HK-2 (cell line): Measurements from ENCODE around the gene FAM193A.
"Not testable (repeated sequence)": the region's sequence is repeated elsewhere in the genome, so short reads cannot be mapped to it uniquely, and the experiment has no call there.

Experiments used
- DNase-seq: peaks from one replicate; pipeline ENCODE4 v3.0.0-alpha.2; 2018; ENCODE audit not compliant: unreplicated experiment

The FAM193A gene

GRCh38 chr4:2728806-2729532 is 192.5 kb downstream of the FAM193A start:
- DNase-seq, result no peak

- no peak for DNase-seq
Measured at GRCh38 chr4:2729533-2729875, 193.1 kb downstream of the FAM193A start.

DNA sequence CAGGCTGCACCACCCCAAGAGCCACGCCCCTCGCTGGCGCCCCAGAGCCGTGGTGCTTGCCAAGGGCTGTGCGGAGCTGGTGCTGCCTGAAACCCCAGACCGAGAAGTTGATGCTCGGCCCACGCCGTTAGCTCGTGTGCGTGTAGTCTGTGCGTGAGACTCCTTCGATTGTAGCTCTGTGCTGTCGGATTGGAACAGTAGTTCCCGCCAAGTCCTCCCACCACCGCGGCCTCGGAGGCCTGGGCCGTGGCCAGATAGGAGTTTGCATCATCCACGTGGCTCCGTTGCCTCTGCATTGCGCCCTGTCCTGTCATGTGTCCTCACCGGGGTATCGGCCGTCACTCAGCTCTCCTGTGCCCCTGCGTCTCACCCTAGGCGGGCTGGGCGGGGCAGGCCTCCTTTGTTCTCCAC is 195.5 kb downstream of the FAM193A start:
- no peak for DNase-seq

DNA sequence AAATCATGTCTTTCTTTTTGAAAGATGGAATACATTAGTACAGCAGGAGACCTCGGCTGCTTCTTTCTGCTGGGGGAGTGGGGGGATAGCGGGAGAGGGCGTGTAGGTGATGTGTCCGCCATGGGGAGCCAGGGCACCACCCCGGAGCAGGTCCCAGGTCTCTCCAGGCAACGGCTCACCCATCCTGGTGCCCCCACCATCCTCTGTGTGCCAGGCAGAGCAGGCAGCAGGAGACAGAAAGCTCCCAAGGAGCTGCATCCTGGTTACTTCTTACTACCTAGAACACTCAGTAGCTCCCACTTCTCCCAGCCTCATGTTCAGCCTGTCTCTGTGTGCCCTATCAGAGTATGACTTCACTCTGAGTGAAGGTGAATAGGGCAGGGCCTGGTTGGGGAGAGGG is 196.1 kb downstream of the FAM193A start:
- no peak for DNase-seq

DNA sequence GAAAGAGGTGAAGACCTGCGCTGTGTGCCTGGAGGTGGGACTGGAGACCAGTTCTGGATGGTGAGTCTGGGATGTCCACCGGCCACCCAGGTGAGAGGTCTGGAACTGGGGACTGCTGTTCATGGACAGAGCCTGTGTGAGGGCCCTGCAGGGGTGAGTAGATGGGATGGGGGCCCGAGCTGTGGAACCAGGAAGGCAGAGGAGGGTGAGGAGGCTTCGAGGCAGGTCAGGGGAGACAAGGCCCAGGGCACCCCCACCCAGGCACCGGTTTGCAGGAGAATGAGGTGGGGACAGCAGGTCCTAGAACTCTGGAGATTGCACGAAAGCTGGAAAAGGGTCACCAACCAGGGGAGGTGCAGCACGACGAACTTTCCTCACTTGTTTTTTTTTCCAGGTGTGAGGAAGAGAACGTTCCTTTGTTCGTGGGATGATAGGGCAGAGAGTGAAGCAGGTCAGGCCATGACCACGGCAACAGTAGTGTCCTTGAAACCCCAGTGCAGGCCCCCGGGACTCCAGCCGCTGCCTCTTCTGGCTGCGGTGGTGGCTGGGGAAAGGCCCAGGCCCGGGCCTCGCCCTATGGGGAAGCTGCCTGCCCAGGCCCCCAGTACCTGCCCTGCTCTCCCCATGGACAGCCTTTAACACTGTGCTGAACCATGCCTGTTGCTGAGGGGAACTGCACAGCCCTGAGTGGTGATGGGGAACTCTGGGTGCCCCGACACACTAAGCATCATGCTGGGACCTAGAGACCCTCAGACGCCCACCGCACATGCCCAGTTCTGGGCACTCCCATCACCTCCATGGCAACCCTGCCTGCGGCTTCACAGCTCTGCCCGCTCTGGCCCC is 196.8 kb downstream of the FAM193A start:
- no peak for DNase-seq

- no peak for DNase-seq
Measured at GRCh38 chr4:2733844-2734574, 197.6 kb downstream of the FAM193A start.

GRCh38 chr4:2734612-2735011 is 198.2 kb downstream of the FAM193A start:
- no peak for DNase-seq

DNA sequence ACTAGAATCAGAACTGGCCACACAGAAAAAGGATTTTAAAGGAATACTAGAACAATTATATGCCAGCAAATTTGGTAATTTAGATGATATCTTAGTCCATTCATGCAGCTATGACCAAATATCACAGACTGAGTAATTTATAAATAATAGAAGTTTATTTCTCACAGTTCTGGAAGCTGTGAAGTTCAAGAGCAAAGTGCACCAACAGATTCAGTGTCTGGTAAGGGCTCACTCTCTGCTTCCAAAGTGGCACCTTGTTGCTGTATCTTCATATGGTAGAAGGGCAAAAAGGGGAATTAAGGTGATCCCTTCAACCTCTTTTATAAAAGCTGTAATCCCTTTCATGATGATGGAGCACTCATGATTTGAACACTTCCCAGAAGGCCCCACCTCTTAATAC is 199.4 kb downstream of the FAM193A start:
- no peak for DNase-seq

DNA sequence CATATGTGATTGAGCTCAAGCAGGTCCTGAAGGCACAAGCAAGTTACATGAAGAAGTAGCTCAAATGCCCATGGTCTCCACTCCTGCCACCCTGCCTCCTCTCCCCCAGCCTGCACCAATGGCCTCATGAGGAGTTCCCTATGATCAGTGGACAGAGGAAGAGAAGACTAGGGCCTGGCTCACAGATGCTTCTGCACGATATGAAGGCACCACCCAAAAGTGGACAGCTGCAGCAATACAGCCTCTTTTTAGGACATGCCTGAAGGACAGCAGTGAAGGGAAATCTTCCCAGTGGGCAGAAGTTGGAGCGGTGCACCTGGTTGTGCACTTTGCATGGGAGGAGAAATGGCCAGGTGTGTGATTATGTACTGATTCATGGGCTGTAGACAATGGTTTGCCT is 201.8 kb downstream of the FAM193A start:
- DNase-seq, result not testable (repeated sequence)

GRCh38 chr4:2741626-2742025 is 205.2 kb downstream of the FAM193A start:
- no peak for DNase-seq

GRCh38 chr4:2742081-2742822 is 205.8 kb downstream of the FAM193A start:
- DNase-seq, result no peak

DNA sequence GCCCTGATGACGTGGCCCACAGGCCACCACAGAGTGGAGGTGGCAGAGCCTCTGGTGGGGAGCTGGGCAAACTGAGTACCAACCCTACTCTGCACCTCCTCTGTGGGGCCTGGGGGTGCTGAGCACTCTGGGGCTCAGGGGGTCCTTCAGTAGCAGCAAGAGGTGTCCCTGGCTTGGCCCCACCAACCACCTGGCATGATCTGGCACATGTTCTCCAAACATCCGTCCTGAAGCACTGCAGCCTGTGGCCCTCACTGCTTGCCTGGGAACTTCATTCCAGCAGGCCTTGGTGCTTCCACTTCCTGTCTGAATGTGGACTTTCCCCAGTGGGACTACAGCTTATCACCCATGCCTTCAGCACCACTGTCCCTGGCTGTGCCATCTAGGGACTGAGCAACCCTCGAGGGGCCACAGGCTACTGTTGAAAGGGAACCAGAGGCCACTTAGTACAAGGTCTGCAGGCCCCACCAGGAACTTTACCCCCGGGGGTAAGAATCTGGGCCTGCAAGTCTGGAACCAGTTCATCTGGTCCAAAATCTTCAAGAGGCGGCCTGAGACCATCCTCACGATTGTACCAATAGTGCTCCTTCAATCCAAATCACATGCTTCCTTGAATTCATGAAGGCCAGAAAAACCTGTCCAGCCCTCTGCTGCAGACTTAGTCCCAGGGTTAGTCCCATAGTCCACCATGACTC is 206.5 kb downstream of the FAM193A start:
- DNase-seq, result no peak

DNA sequence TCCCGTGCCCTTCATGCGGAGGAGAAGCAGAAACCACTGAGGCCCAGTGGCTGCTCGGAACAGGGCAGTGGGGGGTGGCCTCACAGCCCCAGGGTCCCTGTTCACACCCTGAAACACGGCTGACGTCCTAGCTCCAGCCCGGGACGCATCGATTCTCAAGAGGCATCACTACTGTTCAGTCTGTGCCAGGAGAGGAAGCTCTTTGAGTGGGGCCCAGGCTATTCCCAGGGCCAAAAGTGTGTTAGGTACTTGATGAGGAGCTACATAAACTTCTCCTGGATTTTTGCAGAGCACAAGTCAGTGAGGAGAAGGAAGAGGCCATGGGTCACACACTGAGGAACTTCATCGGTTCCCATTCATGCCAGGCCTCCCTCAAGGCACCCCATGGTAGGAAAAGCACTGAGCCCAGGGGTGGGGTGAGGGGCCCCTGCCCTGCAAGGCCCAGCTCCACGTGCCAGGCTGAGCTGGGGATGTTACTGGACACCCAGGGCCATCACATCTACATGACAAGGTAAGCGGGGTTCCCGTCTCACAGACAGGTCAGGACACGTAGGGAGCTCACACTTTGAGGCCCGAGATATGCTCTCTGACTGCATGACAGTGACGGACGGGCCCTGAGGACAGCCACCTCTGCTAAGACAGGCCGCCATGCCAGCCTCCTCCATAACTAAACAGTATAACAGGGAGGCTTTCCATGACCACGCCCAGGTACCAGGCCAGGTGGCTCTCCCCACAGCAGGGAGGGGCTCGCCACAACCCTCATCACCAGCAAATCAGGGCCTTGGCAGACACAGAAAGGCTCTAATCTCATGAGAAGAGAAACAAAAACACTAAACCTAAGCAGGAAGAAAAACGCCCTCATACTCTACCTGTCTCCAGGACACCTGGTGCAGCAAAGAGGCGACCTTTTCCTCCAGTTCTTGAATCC is 207.3 kb downstream of the FAM193A start:
- no peak for DNase-seq

DNA sequence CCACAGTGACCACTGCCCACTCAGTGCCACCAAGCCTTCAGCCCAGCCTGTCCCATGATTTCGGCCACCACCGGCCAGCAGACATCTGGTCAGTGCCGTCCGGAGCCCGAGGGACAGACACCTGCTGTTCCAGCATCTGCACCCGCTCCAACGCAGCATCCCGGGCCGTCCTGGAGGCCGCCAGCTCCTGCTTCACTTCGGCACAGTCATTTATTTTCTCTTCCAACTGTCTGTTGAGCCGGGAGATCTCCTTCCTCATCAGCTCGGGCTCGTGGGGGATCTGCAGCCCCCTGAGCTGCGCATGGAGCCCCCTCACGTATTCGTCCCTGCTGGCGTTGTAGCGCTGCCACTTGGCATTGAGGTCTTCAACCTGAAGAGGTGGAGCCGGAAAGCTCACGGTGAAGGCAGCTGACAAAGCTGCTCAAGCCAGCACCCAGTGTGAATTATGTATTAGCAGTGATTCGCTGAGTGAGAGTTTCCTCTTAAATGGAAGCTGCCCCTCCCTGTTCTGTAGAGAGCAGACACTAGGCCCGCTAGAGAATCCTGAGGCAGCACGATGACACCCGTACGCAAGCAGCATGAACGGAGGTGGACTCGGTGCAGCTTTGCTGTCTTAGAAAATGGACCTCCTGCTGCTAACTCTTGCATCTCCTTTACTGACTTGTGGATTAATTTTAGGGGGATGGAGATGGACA is 208.3 kb downstream of the FAM193A start:
- DNase-seq, result no peak

DNA sequence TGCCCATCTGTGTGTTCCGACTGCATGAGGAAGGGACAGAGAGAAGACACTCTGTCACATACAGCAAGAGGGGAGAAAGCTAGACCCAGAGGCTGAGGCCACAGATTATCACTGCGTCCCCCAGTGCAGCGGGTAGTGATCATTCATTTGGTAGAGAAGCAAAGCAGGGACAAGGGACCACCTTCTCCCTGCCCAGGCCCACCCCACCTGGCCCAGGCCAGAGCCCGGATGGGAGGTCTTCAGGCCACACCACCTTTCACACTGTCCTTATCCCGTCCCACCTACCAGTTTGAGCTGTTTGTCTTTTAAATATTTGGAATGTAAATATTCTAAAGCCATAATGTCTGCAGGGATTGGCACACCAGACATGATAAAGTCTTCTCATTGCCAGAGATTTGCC is 209.1 kb downstream of the FAM193A start:
- no peak for DNase-seq

DNA sequence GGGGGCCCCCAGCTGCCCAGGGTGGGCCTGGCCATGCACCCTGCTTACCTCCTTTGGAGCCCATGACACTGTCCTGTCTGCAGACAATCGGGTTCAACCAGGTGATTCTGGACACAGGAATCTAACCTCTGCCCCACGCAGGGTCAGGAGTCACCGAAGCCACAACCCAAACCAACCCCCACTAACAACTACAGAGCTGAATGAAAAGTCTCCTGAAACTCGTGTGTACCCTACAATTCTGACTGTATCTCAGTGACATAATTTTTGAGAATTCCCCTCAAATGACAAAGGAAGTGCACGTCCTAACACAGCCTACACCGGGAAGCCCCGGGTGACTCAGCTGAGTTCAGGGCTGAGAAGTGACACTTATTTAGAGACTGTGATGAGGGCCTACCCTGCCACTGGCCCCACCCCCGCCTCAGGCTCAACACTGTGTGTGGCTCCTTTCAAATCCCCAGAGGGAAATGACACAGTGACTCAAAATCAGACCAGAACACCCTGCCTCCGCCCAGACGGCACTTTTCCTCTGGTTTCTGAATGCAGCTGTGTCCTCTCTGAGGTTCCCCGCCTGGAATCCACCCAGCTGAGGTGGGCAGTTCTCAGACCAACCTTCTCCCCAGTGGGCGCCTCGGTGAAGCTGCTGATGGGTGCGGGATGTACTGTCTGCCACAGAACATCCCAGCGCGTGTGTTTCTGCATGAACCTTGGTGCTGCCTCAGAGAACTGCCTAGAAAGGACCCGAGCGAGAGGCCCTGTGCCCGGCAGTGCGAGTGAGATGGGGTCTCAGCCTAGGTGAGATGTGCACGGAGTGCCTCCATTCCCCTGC is 209.7 kb downstream of the FAM193A start:
- peak; percentile 87 for DNase-seq

DNA sequence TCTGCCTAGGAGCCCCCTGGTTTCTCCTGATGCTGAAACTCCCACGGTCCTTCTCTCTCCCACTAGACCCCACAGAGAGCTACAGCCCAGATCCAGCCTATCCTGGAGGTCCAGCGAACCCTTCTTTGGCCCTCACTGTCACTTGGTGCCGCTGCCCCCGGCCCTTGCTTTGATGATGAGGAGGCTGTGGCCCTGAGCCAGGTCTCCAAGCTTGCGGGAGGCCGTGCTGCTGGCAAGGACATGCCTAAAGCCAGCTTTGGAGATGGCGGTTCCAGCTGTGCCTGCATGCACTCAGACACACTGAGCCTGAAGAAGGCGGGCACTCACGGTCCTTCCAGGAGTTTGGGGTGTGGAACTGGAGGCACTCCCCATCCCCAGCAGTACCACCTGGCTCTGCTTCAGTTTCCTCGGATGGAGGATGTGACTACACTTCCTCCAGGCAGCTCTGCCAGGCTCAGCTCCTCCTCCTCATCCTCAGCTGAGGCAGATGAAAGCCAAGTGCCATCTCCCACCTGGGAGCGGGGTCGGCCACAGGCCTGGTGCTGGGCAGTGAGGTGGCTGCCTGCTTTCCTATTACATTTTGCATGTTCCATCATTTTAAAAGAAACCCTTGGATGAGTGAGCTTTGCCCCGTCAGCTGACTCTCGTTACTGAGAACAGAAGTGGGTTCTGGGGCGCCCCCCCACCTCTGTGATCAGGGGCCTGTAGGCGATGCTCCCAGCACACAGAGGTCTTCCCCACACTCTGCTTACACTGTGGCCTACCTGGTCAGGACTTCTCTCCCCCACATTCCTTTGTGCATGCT is 210.6 kb downstream of the FAM193A start:
- no peak for DNase-seq
